Loucy (cell line): ENCODE data around the gene CLIP1.

Experiments
- CTCF ChIP-seq: fragments of 200-600 bp; sonication (generic); conservative IDR thresholded peaks from 2 replicates; pipeline ENCODE4 v1.5.1; 2014; ENCODE audit warnings: mild to moderate bottlenecking, antibody characterized with exemption, low read length
- EZH2phosphoT487 ChIP-seq: fragments of 200-600 bp; IDR thresholded peaks from 2 replicates; pipeline ENCODE4 v1.6.1; 2018; ENCODE audit warnings: antibody characterized with exemption, mild to moderate bottlenecking, moderate library complexity, borderline replicate concordance

DNA sequence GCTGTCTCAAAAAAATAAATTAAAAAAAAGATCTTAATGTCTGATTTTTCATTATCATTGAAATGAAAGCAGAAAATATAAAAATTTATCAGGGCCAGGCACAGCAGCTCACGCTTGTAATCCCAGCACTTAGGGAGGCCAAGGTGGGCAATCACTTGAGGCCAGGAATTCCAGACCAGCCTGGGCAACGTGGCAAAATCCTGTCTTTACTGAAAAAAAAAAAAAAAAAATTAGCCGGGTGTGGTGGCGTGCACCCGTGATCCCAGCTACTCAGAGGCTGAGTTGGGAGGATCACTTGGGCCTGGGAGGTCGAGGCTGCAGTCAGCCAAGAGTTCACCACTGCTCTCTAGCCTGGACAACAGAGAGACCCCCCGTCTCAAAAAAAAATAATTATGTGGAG is 37.6 kb upstream of the CLIP1 start:
- TF ChIP-seq CTCF (no peak), EZH2phosphoT487 (no peak)
